SK-N-SH (cell line): Measurements from ENCODE around the gene LRP1. TPM values are rescaled to one million over a fixed set of nuclear protein-coding genes. Genes with fewer than 3 reads are reported as not detected.

ENCODE experiments used
- CTCF ChIA-PET: fragments of 300-600, 350-600 bp; formaldehyde crosslinking; extraction: SDS; loops from one replicate; lab custom pipeline; 2021; lab: Yijun Ruan, JAX
- POLR2A ChIA-PET: fragments of 350-600 bp; sonication (Branson Sonifier 250); formaldehyde crosslinking; extraction: SDS; loops from one replicate; lab custom pipeline; 2020; ENCODE audit warnings: antibody characterized with exemption, inconsistent platforms; lab: Yijun Ruan, JAX
- DNase-seq: peaks from one replicate; pipeline ENCODE4 v3.0.0; 2012
- H2AFZ ChIP-seq: fragments of 200-600 bp; sonication (generic); 2 replicates; pipeline ENCODE4 v1.8.1; 2016; ENCODE audit warnings: antibody characterized with exemption, mild to moderate bottlenecking, low read depth
- H3F3A ChIP-seq: fragments of 200-600 bp; sonication (generic); replicated peaks from 2 replicates; pipeline ENCODE3; 2016; ENCODE audit warnings: antibody characterized with exemption, mild to moderate bottlenecking; ENCODE audit not compliant: insufficient read depth
- H3K27ac ChIP-seq, 2 experiments: fragments of 200-500 bp in 1 of 2; fragments of 200-600 bp in 1 of 2; sonication (Bioruptor generic) in 1 of 2; sonication (generic), shearing (Covaris generic) in 1 of 2; 2 replicates each; pipeline versions ENCODE4 v1.5.1 to v1.6.1; 2014 to 2016; ENCODE audit warnings: low read depth in 2 of 2, inconsistent platforms in 1 of 2, low read length in 1 of 2, mild to moderate bottlenecking in 1 of 2, mixed read lengths in 1 of 2
- H3K27me3 ChIP-seq: fragments of 200-600 bp; sonication (generic), shearing (Covaris generic); 2 replicates; pipeline ENCODE4 v1.6.1; 2016; ENCODE audit warnings: mixed run types; ENCODE audit not compliant: insufficient read depth
- H3K36me3 ChIP-seq, 2 experiments: fragments of 200-500 bp in 1 of 2; fragments of 200-600 bp in 1 of 2; sonication (Bioruptor generic) in 1 of 2; sonication (generic) in 1 of 2; replicated peaks in 1 of 2; 2 replicates each; pipeline versions ENCODE3 to v1.5.1; 2014 to 2016; ENCODE audit warnings: low read length in 1 of 2, mild to moderate bottlenecking in 1 of 2; ENCODE audit not compliant: insufficient read depth in 2 of 2, control insufficient read depth in 1 of 2
- H3K4me1 ChIP-seq, 2 experiments: fragments of 200-500 bp in 1 of 2; fragments of 200-600 bp in 1 of 2; sonication (Bioruptor generic) in 1 of 2; sonication (generic), shearing (Covaris generic) in 1 of 2; 2 replicates each; pipeline versions ENCODE4 v1.5.1 to v1.6.1; 2014 to 2016; ENCODE audit warnings: low read depth in 1 of 2, low read length in 1 of 2, mixed run types in 1 of 2; ENCODE audit not compliant: insufficient read depth in 2 of 2, control insufficient read depth in 1 of 2
- H3K4me2 ChIP-seq: fragments of 200-600 bp; sonication (generic), shearing (Covaris generic); 2 replicates; pipeline ENCODE4 v1.6.1; 2017; ENCODE audit warnings: mixed run types
- H3K4me3 ChIP-seq, 2 experiments: fragments of 200-500 bp in 1 of 2; fragments of 200-600 bp in 1 of 2; sonication (Bioruptor generic) in 1 of 2; sonication (generic), shearing (Covaris generic) in 1 of 2; 2 replicates each; pipeline versions ENCODE4 v1.5.1 to v1.8.1; 2014 to 2016; ENCODE audit warnings: low read depth in 2 of 2, inconsistent platforms in 1 of 2, low read length in 1 of 2, mild to moderate bottlenecking in 1 of 2, mixed read lengths in 1 of 2, moderate library complexity in 1 of 2
- H3K79me2 ChIP-seq: fragments of 200-600 bp; sonication (generic); 2 replicates; pipeline ENCODE4 v1.8.1; 2017; ENCODE audit warnings: mild to moderate bottlenecking; ENCODE audit not compliant: insufficient read depth
- H3K9ac ChIP-seq: fragments of 200-600 bp; sonication (generic); 2 replicates; pipeline ENCODE4 v1.6.1; 2017; ENCODE audit warnings: mixed run types
- H3K9me2 ChIP-seq: fragments of 200-600 bp; sonication (generic); 2 replicates; pipeline ENCODE4 v1.6.1; 2017; ENCODE audit warnings: mixed run types
- H3K9me3 ChIP-seq: fragments of 200-600 bp; sonication (generic); 2 replicates; pipeline ENCODE4 v1.6.1; 2017; ENCODE audit warnings: mixed run types, mild to moderate bottlenecking, moderate library complexity
- H4K20me1 ChIP-seq: fragments of 200-600 bp; sonication (generic); 2 replicates; pipeline ENCODE4 v1.6.1; 2017; ENCODE audit warnings: mild to moderate bottlenecking, mixed run types; ENCODE audit not compliant: insufficient read depth
- CHD2 ChIP-seq: fragments of 150-350 bp; IDR thresholded peaks from 2 replicates; pipeline ENCODE4 v1.6.1; 2018; ENCODE audit warnings: low read length; ENCODE audit not compliant: partially characterized antibody
- EP300 ChIP-seq, 2 experiments: IDR thresholded peaks; 2 replicates each; pipeline versions ENCODE4 v1.4.0 to v1.6.1; 2012; ENCODE audit warnings: borderline replicate concordance in 1 of 2, low read depth in 1 of 2, low read length in 1 of 2
- FOSL2 ChIP-seq: IDR thresholded peaks from 2 replicates; pipeline ENCODE4 v1.4.0; 2012; ENCODE audit warnings: low read depth, mild to moderate bottlenecking, moderate library complexity, borderline replicate concordance
- GABPA ChIP-seq: IDR thresholded peaks from 2 replicates; pipeline ENCODE4 v1.4.0; 2012; ENCODE audit warnings: low read depth, mild to moderate bottlenecking
- GATA2 ChIP-seq: sonication (generic); formaldehyde crosslinking; IDR thresholded peaks from 2 replicates; pipeline ENCODE4 v1.5.0; 2020; ENCODE audit warnings: mild to moderate bottlenecking, missing genetic modification reagents
- MEF2A ChIP-seq: IDR thresholded peaks from 2 replicates; pipeline ENCODE4 v1.4.0; 2012; ENCODE audit warnings: low read depth, borderline replicate concordance
- MXI1 ChIP-seq: IDR thresholded peaks from 2 replicates; pipeline ENCODE4 v1.6.1; 2012; ENCODE audit warnings: mild to moderate bottlenecking, low read depth, low read length, improper control_type of control experiment
- NFIC ChIP-seq: IDR thresholded peaks from 2 replicates; pipeline ENCODE4 v1.4.0; 2012; ENCODE audit warnings: borderline replicate concordance
- NRF1 ChIP-seq: IDR thresholded peaks from 2 replicates; pipeline ENCODE4 v1.6.1; 2012; ENCODE audit warnings: low read depth, mild to moderate bottlenecking, low read length
- RXRA ChIP-seq: IDR thresholded peaks from 2 replicates; pipeline ENCODE4 v1.4.0; 2012; ENCODE audit warnings: low read depth, mild to moderate bottlenecking, borderline replicate concordance
- SIN3A ChIP-seq: IDR thresholded peaks from 2 replicates; pipeline ENCODE4 v1.6.1; 2012; ENCODE audit warnings: low read depth, mild to moderate bottlenecking, low read length, moderate library complexity, borderline replicate concordance
- YY1 ChIP-seq: IDR thresholded peaks from 2 replicates; pipeline ENCODE4 v1.4.0; 2012; ENCODE audit warnings: low read depth, mild to moderate bottlenecking
- WGBS: methylation state at CpG from one replicate; pipeline ENCODE4 v1.1.6; 2017; ENCODE audit warnings: low lambda C conversion rate; 5-methylcytosine and 5-hydroxymethylcytosine counted together
- polyA plus RNA-seq, 3 experiments: library from polyadenylated mRNA; depleted of rRNA; stranded (reverse); fragments of >200 nt; gene quantifications; 2 replicates each; pipeline ENCODE4 v1.2.3, GENCODE V29; 2012
- TF ChIP-seq, protein P1 (sequence below): fragments of 150-350 bp; IDR thresholded peaks from 2 replicates; pipeline ENCODE4 v1.6.1; 2017; ENCODE audit warnings: antibody characterized with exemption, low read length, low read depth, borderline replicate concordance

LRP1 gene
- polyA plus RNA-seq, 1 of the 3 experiments (the other 2 are of a cell fraction), result 55.0 TPM

DNA sequence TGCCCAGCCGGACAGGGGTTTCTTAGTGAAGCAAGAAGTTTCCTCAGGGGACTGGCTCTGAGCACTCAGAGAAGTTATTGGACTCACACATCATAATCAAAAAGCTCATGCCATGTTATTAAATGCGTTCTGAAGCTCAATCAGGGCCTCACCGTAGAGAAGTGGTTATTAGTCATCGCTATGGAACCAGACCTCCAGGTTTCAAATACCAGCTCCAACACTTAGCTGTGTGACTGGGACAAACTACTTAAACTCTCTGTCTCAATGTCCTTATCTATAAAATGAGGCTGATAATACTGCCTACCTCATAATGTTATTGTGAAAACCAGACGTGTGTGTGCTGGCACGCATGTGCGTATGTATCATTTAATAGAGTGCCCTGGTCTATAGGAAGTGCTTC, 24.4 kb upstream of the LRP1 start (continued):
- no peak for TF ChIP-seq YY1
- no peak for TF ChIP-seq GATA2 (CRISPR knock-in tag)
- no peak for TF ChIP-seq NFIC
- TF ChIP-seq SIN3A, result no peak
- no peak for TF ChIP-seq CHD2
- TF ChIP-seq, all 33 proteins: peak for 0

- Histone ChIP-seq H4K20me1 (no peaks in the 10 kb centered on the region), H3K27me3 (no peaks in the 10 kb centered on the region), H3K4me3 (no peak overlapping the region), H3K36me3 (no peaks in the 10 kb centered on the region), H3F3A (no peaks in the 10 kb centered on the region), H3K9me2 (no peaks in the 10 kb centered on the region), H2AFZ (no peak overlapping the region), H3K9me3 (no peaks in the 10 kb centered on the region), H3K27ac (no peak overlapping the region), H3K4me1 (peaks cover 0 to 2% of the 10 kb centered on the region in 2 experiments; a peak in 1 of 4 replicates), H3K79me2 (no peaks in the 10 kb centered on the region), H3K9ac (no peak overlapping the region), H3K4me2 (no peak overlapping the region)
- DNase-seq, result peak; percentile 23
- 90% methylated on average over 5 of the region's 12 CpGs for WGBS
- CTCF ChIA-PET, result interaction anchor here (0.6 to 23.2 kb wide), 14 partner anchors 8 to 139 kb away, joined by 3 to 339 read pairs (median 4); partner anchors contain the start of genes NAB2, NEMP1 and ZBTB39
- TF ChIP-seq, protein P1, sequence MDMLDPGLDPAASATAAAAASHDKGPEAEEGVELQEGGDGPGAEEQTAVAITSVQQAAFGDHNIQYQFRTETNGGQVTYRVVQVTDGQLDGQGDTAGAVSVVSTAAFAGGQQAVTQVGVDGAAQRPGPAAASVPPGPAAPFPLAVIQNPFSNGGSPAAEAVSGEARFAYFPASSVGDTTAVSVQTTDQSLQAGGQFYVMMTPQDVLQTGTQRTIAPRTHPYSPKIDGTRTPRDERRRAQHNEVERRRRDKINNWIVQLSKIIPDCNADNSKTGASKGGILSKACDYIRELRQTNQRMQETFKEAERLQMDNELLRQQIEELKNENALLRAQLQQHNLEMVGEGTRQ, result no peak
- no peak for TF ChIP-seq GATA2 (CRISPR knock-in tag)
- no peak for TF ChIP-seq FOSL2
- TF ChIP-seq GABPA, result no peak
- TF ChIP-seq EP300 (IDR thresholded peaks at IDR 0.05; ENCODE audit: borderline replicate concordance in 1 of 2, low read depth in 1 of 2, low read length in 1 of 2), result no peak
- POLR2A ChIA-PET, result no interaction called here
These were observed 23.9 kb upstream of the LRP1 start for GRCh38 chr12:57104292-57104910.

GRCh38 chr12:57105011-57105753, 23.1 kb upstream of the LRP1 start:
- no peak overlapping the region for H3K27ac ChIP-seq
- no peaks in the 10 kb centered on the region for H3F3A ChIP-seq
- WGBS, result 95% methylated on average over 11 of the region's 14 CpGs
- peak; percentile 5 for DNase-seq
- H2AFZ ChIP-seq, result no peak overlapping the region
- POLR2A ChIA-PET, result no interaction called here
- TF ChIP-seq RXRA (no peak), MXI1 (no peak), MEF2A (no peak), NRF1 (no peak)
- CTCF ChIA-PET, result interaction anchor here (0.6 to 23.2 kb wide), 13 partner anchors 10 to 138 kb away, joined by 3 to 339 read pairs (median 4); partner anchors contain the start of genes NAB2 and NEMP1
- H3K4me1 ChIP-seq, result peaks cover 0 to 2% of the 10 kb centered on the region in 2 experiments; a peak in 1 of 4 replicates
- no peaks in the 10 kb centered on the region for H3K27me3 ChIP-seq
- H4K20me1 ChIP-seq, result no peaks in the 10 kb centered on the region
- no peak overlapping the region for H3K9ac ChIP-seq
- no peaks in the 10 kb centered on the region for H3K9me3 ChIP-seq
- H3K36me3 ChIP-seq, result no peaks in the 10 kb centered on the region
- no peaks in the 10 kb centered on the region for H3K79me2 ChIP-seq
- H3K4me3 ChIP-seq, result no peak overlapping the region
- H3K9me2 ChIP-seq, result no peaks in the 10 kb centered on the region
- H3K4me2 ChIP-seq, result no peak overlapping the region
